WTC11 (cell line): ENCODE data around the gene CLDN3.

Source experiments
- NR2C2 ChIP-seq: sonication (generic); formaldehyde crosslinking; IDR thresholded peaks from 2 replicates; pipeline ENCODE4 v1.8.0; 2022; ENCODE audit warnings: mild to moderate bottlenecking, missing genetic modification reagents
- TF ChIP-seq, protein P1 (sequence below): sonication (generic); formaldehyde crosslinking; IDR thresholded peaks from 2 replicates; pipeline ENCODE4 v1.8.0; 2023; ENCODE audit warnings: mild to moderate bottlenecking, missing genetic modification reagents

DNA sequence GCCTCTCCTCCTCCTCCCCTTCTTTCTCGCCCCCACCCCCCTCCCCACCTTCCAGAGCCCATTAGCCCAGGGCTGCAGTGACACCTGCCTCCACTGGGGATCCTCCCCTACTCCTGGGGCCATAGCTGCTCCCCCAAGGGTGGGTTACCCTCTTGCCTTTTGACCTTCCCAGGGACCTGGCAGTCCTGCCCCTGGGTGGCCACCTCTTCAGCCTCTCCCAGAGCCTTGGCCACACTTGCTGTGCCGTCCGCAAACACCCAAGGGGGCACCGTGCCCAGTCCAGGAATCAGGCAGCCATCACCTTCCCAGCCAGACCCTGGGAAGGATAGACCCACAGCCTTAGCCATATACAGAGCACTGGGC is 40.9 kb upstream of the CLDN3 start:
- TF ChIP-seq NR2C2 (CRISPR knock-in tag): no peak
- TF ChIP-seq, protein P1, sequence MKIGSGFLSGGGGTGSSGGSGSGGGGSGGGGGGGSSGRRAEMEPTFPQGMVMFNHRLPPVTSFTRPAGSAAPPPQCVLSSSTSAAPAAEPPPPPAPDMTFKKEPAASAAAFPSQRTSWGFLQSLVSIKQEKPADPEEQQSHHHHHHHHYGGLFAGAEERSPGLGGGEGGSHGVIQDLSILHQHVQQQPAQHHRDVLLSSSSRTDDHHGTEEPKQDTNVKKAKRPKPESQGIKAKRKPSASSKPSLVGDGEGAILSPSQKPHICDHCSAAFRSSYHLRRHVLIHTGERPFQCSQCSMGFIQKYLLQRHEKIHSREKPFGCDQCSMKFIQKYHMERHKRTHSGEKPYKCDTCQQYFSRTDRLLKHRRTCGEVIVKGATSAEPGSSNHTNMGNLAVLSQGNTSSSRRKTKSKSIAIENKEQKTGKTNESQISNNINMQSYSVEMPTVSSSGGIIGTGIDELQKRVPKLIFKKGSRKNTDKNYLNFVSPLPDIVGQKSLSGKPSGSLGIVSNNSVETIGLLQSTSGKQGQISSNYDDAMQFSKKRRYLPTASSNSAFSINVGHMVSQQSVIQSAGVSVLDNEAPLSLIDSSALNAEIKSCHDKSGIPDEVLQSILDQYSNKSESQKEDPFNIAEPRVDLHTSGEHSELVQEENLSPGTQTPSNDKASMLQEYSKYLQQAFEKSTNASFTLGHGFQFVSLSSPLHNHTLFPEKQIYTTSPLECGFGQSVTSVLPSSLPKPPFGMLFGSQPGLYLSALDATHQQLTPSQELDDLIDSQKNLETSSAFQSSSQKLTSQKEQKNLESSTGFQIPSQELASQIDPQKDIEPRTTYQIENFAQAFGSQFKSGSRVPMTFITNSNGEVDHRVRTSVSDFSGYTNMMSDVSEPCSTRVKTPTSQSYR (CRISPR knock-in tag): no peak
